ENCODE results near the gene ABCC1. TPM values are rescaled to one million over a fixed set of nuclear protein-coding genes. Genes with fewer than 3 reads are reported as not detected.

ABCC1 gene
- total RNA-seq, 1 experiment from 2014 or later = 16.1 TPM

GRCh38 chr16:16141784-16142396 is 192.5 kb downstream of the ABCC1 start:
- H3F3A ChIP-seq (ENCODE audit: low read length, unreplicated experiment) = no peaks in the 10 kb centered on the region
- intact Hi-C loops (cut with micrococcal nuclease) = no loop called here
- H3K36me3 ChIP-seq (ENCODE audit: low read depth, low read length) = peaks cover 5% of the 10 kb centered on the region
- H3K27ac ChIP-seq (ENCODE audit: low read length) = no peak overlapping the region
- H2AFZ ChIP-seq (ENCODE audit: low read length) = no peak overlapping the region
- POLR2A ChIA-PET (ENCODE audit: unreplicated experiment) = no interaction called here
- H3K9ac ChIP-seq (ENCODE audit: low read length) = no peak overlapping the region
- ATAC-seq = no peak
- CTCF ChIA-PET = no interaction called here
- no peaks in the 10 kb centered on the region for H3K27me3 ChIP-seq (ENCODE audit: low read length)
- no peak for DNase-seq
- H4K20me1 ChIP-seq (ENCODE audit: low read length) = no peaks in the 10 kb centered on the region
- H3K4me2 ChIP-seq (ENCODE audit: low read length) = no peak overlapping the region
- no peaks in the 10 kb centered on the region for H3K4me1 ChIP-seq (ENCODE audit: insufficient read depth, low read length)
- no peaks in the 10 kb centered on the region for H3K9me3 ChIP-seq (ENCODE audit: low read length)
- H3K79me2 ChIP-seq (ENCODE audit: low read length) = no peaks in the 10 kb centered on the region
- H3K9me2 ChIP-seq (replicated peaks; ENCODE audit: low read length) = no peaks in the 10 kb centered on the region
- BruUV-seq (replicated peaks) = no TSS peak
- no peak for TF ChIP-seq EZH2phosphoT487 (IDR thresholded peaks at IDR 0.05; ENCODE audit: borderline replicate concordance, low read length)
- TF ChIP-seq, protein P1, sequence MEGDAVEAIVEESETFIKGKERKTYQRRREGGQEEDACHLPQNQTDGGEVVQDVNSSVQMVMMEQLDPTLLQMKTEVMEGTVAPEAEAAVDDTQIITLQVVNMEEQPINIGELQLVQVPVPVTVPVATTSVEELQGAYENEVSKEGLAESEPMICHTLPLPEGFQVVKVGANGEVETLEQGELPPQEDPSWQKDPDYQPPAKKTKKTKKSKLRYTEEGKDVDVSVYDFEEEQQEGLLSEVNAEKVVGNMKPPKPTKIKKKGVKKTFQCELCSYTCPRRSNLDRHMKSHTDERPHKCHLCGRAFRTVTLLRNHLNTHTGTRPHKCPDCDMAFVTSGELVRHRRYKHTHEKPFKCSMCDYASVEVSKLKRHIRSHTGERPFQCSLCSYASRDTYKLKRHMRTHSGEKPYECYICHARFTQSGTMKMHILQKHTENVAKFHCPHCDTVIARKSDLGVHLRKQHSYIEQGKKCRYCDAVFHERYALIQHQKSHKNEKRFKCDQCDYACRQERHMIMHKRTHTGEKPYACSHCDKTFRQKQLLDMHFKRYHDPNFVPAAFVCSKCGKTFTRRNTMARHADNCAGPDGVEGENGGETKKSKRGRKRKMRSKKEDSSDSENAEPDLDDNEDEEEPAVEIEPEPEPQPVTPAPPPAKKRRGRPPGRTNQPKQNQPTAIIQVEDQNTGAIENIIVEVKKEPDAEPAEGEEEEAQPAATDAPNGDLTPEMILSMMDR (conservative IDR thresholded peaks at IDR 0.05; ENCODE audit: low read depth, low read length) = no peak
- TF ChIP-seq EZH2 (IDR thresholded peaks at IDR 0.05; ENCODE audit: low read length, unreplicated experiment) = no peak
- H3K4me3 ChIP-seq (ENCODE audit: low read length) = no peak overlapping the region

DNA sequence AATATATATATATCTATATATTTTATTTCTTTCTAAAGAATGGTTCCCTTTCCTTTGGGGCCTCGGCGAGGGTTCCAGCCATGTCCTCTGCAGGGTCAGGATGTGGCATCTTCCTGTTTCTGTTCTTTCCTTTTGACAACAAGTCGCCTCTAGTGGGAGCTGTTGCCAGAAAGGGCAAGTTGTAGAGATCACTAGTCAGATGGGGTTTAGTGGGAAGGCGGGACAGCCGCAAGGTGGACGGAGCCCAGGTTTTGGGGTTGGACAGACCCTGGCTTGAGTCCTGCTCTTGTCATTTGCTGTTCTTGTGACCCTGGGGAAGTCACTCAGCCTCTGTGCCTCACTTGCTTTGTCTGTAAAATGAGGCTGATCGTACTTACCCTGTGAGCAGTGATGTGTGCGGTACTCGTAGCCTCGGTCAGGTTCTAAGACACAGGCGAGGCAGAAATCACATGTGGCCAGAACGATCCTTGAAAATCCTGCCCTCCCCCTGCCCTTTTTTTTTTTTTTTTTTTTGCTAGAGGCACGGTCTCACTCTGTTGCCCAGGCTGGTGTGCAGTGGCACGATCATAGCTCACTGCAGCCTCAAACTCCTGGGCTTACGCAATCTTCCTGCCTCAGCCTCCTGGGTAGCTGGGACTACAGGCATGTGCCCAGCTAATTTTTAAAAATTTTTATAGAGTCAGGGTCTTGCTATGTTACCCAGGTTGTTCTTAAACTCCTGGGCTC is 193.8 kb downstream of the ABCC1 start:
- ChIA-PET POLR2A (ENCODE audit: unreplicated experiment) (no interaction called here), CTCF (no interaction called here)
- TF ChIP-seq, protein P1 (conservative IDR thresholded peaks at IDR 0.05; ENCODE audit: low read depth, low read length) = peak; percentile 52
- TF ChIP-seq EZH2phosphoT487 (IDR thresholded peaks at IDR 0.05; ENCODE audit: borderline replicate concordance, low read length) = no peak
- no peak for TF ChIP-seq EZH2 (IDR thresholded peaks at IDR 0.05; ENCODE audit: low read length, unreplicated experiment)
- Histone ChIP-seq H3K4me2 (ENCODE audit: low read length) (no peak overlapping the region), H2AFZ (ENCODE audit: low read length) (no peak overlapping the region), H3F3A (ENCODE audit: low read length, unreplicated experiment) (no peaks in the 10 kb centered on the region), H3K4me3 (ENCODE audit: low read length) (no peak overlapping the region), H3K36me3 (ENCODE audit: low read depth, low read length) (no peaks in the 10 kb centered on the region), H3K9ac (ENCODE audit: low read length) (no peak overlapping the region), H3K9me3 (ENCODE audit: low read length) (no peaks in the 10 kb centered on the region), H3K9me2 (replicated peaks; ENCODE audit: low read length) (no peaks in the 10 kb centered on the region), H3K27me3 (ENCODE audit: low read length) (no peaks in the 10 kb centered on the region), H3K27ac (ENCODE audit: low read length) (no peak overlapping the region), H4K20me1 (ENCODE audit: low read length) (no peaks in the 10 kb centered on the region), H3K79me2 (ENCODE audit: low read length) (no peaks in the 10 kb centered on the region), H3K4me1 (ENCODE audit: insufficient read depth, low read length) (no peaks in the 10 kb centered on the region)
- no TSS peak for BruUV-seq (replicated peaks)
- DNase-seq = peak; percentile 14
- intact Hi-C loops (cut with micrococcal nuclease) = no loop called here
- no peak for ATAC-seq

- H3K9ac ChIP-seq (ENCODE audit: low read length) = no peak overlapping the region
- POLR2A ChIA-PET (ENCODE audit: unreplicated experiment) = no interaction called here
- H3K36me3 ChIP-seq (ENCODE audit: low read depth, low read length) = no peaks in the 10 kb centered on the region
- ATAC-seq (no peak), DNase-seq (no peak)
- no peaks in the 10 kb centered on the region for H3K79me2 ChIP-seq (ENCODE audit: low read length)
- H3K27ac ChIP-seq (ENCODE audit: low read length) = no peak overlapping the region
- H3K9me2 ChIP-seq (replicated peaks; ENCODE audit: low read length) = no peaks in the 10 kb centered on the region
- no peak overlapping the region for H3K4me2 ChIP-seq (ENCODE audit: low read length)
- H2AFZ ChIP-seq (ENCODE audit: low read length) = no peak overlapping the region
- no peaks in the 10 kb centered on the region for H3K9me3 ChIP-seq (ENCODE audit: low read length)
- no peaks in the 10 kb centered on the region for H3K4me1 ChIP-seq (ENCODE audit: insufficient read depth, low read length)
- no peaks in the 10 kb centered on the region for H3K27me3 ChIP-seq (ENCODE audit: low read length)
- CTCF ChIA-PET = no interaction called here
- BruUV-seq (replicated peaks) = no TSS peak
- intact Hi-C loops (cut with micrococcal nuclease) = no loop called here
- no peak for TF ChIP-seq EZH2 (IDR thresholded peaks at IDR 0.05; ENCODE audit: low read length, unreplicated experiment)
- TF ChIP-seq, protein P1 (conservative IDR thresholded peaks at IDR 0.05; ENCODE audit: low read depth, low read length) = no peak
- no peak for TF ChIP-seq EZH2phosphoT487 (IDR thresholded peaks at IDR 0.05; ENCODE audit: borderline replicate concordance, low read length)
- no peak overlapping the region for H3K4me3 ChIP-seq (ENCODE audit: low read length)
- no peaks in the 10 kb centered on the region for H3F3A ChIP-seq (ENCODE audit: low read length, unreplicated experiment)
- H4K20me1 ChIP-seq (ENCODE audit: low read length) = no peaks in the 10 kb centered on the region
These were observed 194.5 kb downstream of the ABCC1 start for GRCh38 chr16:16143931-16144330.

Data from PC-3 (cell line).